ENCODE measurements around the gene FRMD4B.

GRCh38 chr3:69385123-69385722, 665 bp downstream of the FRMD4B start:
- TF ChIP-seq CTCF (IDR thresholded peaks at IDR 0.05): no peak
- TF ChIP-seq POLR2AphosphoS5 (IDR thresholded peaks at IDR 0.05; ENCODE audit: low read depth, low read length): no peak
